Gastrocnemius medialis (tissue), 4 donors: ENCODE data around the gene NUDT9.
"Not testable (repeated sequence)": the region's sequence is repeated elsewhere in the genome, so short reads cannot be mapped to it uniquely, and the experiment has no call there.

Source experiments
- CTCF ChIP-seq, 5 experiments: fragments of 450-650 bp in 3 of 5; fragments of 200-600 bp in 2 of 5; sonication (generic) in 2 of 5; IDR thresholded peaks in 4 of 5; conservative IDR thresholded peaks in 1 of 5; 1 replicate in 4 of 5; 2 replicates in 1 of 5; pipeline ENCODE4 v1.5.1; 2016 to 2019; ENCODE audit warnings: antibody characterized with exemption in 5 of 5, mild to moderate bottlenecking in 3 of 5, moderate library complexity in 3 of 5
- POLR2A ChIP-seq, 2 donors: fragments of 450-650 bp; IDR thresholded peaks; one replicate each; pipeline ENCODE4 v1.6.1; 2017; ENCODE audit warnings: antibody characterized with exemption in 2 of 2, mild to moderate bottlenecking in 2 of 2, moderate library complexity in 2 of 2

GRCh38 chr4:87418410-87418809 is 4.0 kb upstream of the NUDT9 start:
- TF ChIP-seq CTCF (IDR thresholded peaks at IDR 0.05 in 4 of 5, conservative IDR thresholded peaks at IDR 0.05 in 1 of 5); POLR2A (IDR thresholded peaks at IDR 0.05): not testable (repeated sequence)
